ENCODE measurements around the gene GOSR1.
"Not testable (repeated sequence)": the region's sequence is repeated elsewhere in the genome, so short reads cannot be mapped to it uniquely, and the experiment has no call there.

Gene GOSR1

DNA sequence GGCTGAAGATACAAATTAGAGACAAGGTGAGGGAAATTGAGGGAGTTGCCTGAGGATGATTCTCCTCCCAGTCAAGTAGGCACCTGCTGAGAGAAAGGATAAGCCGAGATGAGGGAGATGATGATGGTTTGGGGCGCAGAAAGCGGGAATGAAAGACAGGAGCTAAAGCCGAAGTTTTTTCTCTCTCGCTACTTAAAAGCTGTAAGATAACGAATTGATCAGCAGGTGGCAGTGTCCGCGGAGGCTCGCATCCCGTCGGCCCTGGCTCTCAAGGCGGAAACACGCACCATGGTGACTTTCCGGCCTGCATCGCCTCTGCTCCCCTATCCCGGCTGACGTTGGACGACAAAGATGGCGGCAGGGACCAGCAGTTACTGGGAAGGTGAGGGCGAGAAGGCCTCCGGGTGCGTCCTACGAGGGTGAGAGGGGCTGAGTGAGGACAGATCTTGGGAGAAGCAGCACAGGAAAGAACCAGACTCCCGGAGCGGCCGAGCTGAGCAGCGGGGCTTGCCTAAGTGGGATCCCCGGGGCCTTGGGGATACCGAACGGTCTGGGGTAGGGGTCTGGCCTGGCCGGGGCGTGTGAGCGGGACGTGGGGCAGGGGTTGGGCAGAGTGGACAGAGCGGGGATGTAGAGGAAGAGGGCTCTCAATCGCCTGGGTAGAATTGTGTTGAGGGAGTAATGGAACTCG lies at the start of gene GOSR1:
GOSR1 (plus strand) TSS at position 326 of the 691 bp plus-strand sequence; CDS start at position 352, 26 bp downstream.
- peak; percentile 95 for FAIRE-seq

DNA sequence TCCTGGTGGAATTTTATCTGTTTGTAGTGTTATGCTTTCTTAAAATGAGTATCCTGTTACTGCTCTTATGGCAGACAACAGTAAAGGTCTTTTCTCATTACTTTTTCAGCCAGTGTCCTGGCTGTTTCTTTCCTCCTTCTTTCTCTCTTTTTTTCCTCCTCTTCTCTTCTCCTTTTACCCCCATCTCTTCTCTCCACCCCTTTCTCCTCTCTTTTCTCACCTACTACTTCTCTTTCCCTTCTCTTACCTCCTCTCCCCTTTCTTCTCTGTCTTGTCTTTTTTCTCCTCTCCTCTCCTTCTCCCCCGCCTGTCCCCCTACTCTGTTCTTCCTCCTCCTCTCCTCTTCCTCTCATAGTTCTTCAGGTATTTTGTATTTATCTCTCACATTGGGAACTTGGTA lies 49.6 kb upstream of the GOSR1 start:
- no peak for FAIRE-seq

DNA sequence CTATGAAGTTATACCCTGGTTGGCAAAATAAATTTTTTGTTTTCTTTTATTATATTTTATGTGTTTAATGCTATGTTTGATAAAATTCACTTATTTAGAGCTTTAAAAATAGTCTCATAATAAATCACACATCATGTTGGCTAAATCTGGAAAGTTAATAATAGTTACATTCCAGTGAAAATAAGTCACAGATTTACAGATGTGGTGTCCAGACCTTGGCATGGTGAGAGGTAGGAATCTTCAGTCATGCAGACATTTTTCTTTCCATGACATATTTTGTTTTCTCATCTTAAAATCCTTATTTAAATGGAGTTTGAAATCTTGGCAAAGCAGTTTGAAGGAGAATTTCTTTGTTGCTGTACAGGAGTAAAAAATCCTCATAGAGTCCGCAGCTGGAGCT lies 48.1 kb upstream of the GOSR1 start:
- no peak for FAIRE-seq

DNA sequence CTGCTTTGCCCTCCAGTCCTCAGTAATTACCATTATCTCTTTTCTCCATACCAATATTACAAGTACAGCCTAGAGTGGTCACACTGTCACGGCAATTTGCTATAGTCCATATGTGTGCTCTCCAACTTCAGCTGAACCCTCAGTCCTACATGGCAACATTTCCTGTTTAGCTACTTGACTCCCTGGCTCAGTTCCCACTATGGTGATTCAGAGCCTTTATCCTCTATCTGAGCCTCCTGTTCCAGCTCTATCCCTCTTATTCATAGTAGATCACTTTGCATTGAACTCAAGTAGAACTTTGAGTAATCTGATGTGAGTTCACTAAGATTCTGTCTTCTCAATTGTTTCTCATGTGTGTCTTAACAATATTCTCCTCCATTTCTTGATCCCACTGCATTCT lies 43.7 kb upstream of the GOSR1 start:
- no peak for FAIRE-seq

DNA sequence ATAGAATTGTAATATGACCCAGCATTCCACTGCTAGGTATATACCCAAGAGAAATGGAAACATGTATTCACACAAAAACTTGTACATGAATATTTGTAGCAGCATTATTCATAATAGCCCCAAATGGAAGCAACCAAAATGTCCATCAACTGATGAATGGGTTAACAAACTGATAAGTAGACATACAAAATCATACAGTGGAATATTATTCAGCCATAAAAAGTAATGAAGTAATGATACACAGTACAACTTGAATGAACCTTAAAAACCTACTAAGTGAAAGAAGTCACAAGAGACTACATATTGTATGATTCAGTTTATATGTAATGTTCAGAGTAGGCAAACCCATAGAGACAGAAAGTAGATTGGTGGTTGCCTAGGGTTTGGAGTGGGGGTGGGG lies 40.5 kb upstream of the GOSR1 start:
- FAIRE-seq, result no peak

DNA sequence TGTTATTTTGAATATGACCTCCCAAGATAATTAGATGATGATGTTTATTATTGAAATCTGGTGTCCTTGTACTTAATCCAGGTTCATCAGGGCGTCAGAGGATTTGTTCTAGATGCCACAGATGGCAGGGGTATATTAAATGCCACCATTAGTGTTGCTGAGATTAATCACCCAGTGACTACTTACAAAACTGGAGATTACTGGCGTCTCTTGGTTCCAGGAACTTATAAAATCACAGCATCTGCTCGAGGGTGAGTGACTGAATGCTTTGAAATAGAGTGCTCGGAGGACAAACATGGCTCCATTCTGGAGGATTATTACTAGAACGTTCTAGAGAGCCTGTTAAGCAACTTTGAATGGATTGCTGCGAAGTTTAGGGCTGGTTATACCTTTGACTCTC lies 33.5 kb upstream of the GOSR1 start:
- FAIRE-seq, result no peak

DNA sequence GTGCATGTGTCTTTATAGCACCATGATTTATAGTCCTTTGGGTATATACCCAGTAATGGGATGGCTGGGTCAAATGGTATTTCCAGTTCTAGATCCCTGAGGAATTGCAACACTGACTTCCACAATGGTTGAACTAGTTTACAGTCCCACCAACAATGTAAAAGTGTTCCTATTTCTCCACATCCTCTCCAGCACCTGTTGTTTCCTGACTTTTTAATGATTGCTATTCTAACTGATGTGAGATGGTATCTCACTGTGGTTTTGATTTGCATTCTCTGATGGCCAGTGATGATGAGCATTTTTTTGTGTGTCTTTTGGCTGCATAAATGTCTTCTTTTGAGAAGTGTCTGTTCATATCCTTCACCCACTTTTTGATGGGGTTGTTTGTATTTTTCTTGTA lies 30.6 kb upstream of the GOSR1 start:
- not testable (repeated sequence) for FAIRE-seq

DNA sequence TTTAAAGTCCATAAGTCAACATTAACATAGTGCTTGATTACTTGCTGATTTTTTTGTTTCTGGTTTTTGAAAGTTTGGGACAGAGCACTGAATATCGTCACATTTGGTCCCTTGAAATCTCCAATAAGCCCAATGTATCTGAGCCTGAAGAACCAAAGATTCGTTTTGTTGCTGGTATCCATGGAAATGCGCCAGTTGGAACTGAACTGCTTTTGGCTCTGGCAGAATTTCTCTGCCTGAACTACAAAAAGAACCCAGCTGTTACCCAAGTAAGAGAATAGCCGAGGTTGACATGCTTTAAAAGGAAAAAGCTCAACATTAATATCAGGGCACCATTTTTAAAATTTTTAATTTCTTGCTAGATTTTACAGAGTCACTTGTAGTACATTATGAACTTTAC lies 27.7 kb upstream of the GOSR1 start:
- no peak for FAIRE-seq

DNA sequence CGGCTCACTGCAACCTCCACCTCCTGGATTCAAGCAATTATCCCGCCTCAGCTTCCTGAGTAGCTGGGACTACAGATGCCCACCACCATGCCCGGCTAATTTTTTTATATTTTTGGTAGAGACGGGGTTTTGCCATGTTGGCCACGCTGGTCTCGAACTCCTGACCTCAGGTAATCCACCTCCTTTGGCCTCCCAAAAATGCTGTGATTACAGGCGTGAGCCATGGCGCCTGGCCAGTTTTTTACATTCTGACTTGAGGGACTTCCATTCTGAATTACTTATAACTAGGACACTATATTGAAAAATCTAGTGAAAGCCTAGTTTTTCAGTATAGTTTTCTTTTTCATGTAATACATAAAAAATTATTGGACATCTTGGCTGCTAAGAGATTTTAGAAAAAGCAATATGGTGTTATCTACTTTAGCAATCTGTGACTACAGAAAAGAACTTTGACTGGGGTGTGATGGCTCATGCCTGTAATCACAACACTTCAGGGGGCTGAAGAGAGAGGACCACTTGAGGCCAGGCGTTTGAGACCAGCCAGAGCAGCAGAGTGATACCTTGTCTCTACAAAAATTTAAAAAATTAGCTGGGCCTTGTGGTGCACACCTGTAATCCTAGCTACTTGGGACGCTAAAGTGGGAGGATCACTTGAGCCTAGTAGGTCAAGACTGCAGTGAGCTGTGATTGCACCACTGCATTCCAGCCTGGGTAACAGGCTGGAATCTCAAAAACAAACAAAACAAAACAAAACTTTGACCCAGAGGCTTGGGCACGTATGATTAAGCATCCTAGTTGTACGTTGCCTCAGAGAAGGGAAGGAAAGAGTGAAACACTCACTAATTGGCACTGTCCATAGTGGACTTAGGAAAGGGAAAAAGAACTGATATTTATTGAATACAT lies 26.8 kb upstream of the GOSR1 start:
- FAIRE-seq, result no peak

DNA sequence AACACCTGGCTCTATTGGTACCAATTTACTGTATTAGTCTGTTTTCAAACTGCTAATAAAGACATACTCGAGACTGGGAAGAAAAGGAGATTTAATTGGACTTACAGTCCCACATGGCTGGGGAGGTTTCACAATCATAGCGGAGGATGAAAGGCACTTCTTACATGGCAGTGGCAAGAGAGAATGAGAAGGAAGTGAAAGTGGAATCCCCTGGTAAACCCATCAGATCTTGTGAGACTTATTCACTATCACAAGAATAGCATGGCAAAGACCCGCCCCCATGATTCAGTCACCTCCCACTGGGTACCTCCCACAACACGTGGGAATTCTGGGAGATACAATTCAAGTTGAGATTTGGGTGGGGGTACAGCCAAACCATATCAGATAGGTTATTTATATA lies 22.6 kb upstream of the GOSR1 start:
- FAIRE-seq, result no peak

DNA sequence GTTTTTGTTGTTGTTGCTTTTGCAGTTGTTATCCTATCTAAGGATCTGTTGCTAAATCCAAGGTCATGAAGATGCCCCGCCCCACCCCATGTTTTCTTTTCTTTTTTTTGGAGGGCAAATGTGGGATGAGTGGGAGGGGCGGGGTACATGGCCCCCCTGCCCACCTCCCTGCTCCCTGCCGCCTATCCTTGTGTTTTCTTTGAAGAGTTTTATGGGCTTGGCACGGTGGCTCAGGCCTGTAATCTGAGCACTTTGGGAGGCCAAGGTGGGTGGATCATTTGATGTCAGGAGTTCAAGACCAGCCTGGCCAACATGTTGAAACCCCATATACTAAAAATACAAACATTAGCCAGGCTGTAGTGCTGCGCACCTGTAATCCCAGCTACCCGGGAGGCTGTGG lies 18.8 kb upstream of the GOSR1 start:
- FAIRE-seq, result no peak

DNA sequence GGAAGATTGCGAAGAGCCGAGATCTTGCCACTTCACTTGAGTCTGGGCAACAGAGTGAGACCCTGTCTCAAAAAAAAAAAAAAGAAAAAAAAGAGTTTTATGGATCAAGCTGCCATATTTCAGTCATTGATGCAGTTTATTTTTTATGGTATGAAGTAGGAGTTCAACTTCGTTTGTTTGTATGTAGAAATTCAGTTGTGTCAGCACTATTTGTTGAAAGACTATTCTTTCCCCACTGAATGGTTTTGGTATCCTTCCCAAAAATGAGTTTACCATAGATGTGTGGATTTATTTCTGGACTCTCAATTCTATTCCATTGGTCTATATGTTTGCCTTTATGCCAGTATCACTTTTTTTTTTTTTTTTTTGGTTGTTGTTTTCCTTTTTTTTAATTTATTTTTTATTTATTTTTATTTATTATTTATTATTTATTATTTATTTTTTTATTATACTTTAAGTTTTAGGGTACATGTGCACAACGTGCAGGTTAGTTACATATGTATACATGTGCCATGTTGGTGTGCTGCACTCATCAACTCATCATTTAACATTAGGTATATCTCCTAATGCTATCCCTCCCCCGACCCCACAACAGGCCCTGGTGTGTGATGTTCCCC lies 18.3 kb upstream of the GOSR1 start:
- FAIRE-seq, result not testable (repeated sequence)

DNA sequence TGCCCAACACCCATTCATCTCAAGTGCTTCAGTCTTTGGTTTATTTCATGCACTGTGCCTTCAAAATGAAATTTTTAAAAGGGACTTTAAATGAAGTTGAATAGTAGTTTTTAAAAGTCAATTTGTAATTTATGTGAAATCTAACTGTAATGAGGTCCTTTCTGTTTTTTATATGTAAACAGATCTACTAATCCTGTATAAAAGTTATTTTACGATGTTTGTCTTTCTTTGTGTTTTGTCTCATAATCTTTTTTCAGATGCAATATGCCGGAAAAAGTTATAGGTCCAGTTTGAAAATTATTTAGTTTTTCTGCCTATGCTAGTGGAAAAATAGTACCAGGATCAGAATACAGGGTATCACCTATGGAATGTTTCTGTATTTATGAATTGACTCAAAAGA lies 8.7 kb upstream of the GOSR1 start:
- FAIRE-seq, result peak; percentile 45

DNA sequence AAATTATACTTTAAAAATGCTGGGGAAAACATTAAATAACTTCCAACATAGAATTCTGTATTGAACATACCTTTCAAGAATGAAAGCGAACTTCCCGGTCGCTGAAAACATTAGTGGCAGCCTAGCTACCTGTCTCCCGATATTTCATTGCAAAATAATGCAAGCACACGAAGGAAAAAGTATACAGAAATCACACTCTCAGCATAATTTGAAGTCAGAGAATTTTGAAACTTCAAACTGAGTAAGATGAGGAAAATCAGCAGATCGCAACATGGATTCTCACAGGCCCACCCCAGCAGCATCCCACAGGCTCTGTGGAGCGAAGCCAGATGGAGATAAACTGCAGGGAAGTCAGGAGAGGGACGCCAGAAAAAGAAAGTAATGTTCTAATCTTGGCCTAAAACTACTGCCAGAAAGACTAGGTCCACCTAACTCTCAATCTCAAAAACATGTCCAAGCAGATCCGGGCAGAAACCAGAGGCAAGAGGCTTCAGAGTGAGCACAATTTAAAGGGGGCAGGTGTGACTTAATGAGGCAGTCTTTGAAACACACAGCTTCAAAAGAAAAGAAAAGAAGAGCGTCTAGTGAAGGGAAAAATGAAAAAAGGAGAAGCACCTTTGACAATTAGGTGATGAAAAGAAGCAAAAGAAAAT lies 4.8 kb upstream of the GOSR1 start:
- no peak for FAIRE-seq

DNA sequence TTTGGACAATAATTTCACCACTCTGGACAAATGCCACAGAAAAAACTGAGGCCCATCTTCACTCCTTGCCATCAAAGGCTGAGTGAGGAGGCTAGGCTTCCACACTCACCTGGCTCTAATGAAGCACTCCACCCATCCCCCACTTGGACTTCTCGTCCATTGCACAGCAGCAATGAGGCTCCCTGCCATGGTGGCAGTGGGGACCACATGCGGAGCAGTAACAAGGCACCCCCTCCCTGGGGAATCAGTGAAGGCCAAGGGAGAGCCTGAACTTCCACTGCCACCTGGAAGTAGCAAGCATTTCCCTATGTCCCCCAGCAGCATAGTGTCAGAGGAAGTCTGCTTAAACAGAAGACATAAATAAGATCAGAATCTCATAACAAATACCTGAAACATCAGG lies 2.0 kb upstream of the GOSR1 start:
- no peak for FAIRE-seq

DNA sequence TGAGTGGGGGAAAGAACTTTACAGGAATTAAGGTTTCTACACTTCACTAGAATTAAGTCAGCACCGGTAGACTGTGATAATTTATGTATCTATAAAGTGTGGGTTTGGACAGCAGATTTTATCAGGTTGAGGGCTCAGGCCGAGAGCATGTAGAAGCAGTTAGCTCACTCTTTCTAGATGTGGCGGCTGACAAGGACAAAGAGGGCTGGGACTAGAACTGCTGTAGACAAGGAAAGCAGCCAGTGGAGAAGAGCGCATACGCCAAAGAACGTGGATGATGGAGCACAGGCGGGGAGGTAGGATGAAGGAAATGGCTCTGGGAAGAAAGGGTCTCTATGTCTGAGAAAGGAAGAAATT lies 504 bp upstream of the GOSR1 start:
- FAIRE-seq, result no peak

DNA sequence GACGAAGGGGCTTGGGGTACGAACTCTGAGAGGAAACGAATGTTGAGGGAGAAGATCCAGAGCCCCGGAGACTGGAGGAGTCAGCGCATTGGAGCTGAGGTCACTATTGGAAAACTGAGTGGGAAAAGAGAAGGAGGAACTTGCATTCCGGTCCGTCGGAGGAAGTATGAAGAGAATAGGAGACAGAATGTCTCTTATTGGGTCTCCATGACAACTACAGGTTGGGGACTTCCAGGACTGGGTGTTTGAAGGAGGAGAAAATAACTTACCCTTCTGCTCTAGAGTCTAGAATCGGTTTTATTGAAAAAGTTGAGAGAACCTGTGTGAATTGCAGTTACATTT lies 537 bp downstream of the GOSR1 start:
- FAIRE-seq, result no peak

DNA sequence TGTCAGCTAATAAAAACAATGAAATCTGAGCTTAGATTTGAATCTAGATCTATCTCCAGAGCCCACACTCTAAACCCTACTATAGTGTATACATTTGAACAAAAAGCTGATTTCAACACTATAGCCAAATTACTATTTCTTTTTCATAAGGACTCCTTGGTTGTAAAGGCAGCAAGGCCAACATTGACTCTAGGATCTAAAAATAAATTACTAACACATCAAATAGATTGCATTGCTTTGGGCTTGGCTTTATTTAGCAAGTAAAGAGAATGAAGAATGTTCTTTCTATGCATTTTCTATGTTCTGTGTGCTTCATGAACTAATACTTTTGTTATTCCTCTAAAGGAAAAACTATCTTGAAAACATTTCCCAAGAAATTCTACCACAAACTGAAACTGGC lies 5.3 kb downstream of the GOSR1 start:
- no peak for FAIRE-seq

DNA sequence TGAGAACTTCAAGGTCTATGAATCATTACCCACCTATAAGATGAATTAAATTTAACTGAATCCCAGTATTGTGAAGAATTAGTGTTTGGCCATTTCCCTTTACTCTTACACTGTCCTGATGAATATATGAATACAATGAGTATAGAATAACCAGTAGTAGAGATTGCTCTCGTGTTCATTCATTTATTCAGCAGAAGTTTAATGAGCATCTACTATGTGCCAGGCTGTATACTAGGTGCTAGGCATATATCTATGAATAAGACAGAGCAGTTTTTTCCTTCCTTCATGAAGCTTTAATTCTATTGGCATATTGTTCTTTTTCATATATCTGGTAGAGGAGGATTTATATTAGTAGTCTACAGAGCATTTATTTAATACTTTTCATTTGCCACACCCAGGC lies 6.0 kb downstream of the GOSR1 start:
- no peak for FAIRE-seq

DNA sequence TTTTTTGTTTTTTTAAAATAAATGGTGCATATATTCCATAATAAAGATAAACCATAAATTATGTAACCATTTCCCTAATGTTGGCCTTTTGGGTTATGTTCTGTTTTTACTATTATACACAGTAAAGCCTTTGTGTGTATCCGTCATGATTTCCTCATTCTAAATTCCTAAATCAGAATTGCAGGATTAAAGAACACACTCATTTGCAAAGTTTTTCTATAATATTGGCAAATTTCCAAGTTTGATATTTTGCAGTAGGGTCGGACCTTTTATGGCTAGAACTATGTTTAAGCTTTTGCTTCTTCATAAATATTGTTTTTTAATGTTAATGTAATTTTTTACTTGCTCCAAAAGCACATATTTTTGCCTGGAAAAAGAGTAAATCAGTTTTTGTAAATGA lies 16.6 kb downstream of the GOSR1 start:
- FAIRE-seq, result no peak

DNA sequence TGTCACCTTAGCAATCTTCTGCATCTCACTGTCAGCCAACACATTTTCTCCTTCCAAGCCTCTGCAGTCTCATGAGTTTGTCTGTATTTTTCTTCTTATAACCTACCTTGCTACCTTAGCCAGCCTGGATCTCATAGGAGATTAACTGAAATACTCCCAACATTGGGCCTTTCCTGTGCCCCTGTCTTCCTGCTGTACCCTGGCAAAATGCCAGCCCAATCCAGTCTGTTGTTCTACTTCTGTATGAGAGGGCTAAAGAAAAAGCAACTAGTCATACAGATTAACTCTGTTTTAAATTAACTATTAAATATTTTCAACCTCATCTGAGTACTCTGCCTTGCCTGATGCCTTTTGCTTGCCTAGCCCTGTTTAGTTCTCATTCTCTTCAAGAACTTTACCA lies 18.4 kb downstream of the GOSR1 start:
- no peak for FAIRE-seq

DNA sequence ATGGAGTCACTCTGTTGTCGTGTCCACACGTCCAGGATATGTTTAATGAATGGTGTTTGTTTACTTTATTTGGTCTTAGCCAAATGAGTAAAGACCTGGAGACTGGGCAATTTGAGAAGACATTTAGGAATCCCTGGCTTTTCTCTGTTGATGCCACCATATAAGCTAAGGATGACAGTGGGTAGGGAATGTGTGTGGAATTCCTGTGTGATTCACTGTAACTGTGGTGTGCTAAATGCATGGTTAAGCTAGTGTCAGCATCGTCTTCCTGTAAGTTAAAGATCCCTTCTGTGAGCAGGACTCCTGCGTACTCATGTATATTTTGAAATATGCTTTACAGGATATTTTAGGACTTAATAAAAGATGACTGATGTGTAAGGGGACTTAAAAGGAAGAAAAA lies 26.4 kb downstream of the GOSR1 start:
- FAIRE-seq, result no peak

DNA sequence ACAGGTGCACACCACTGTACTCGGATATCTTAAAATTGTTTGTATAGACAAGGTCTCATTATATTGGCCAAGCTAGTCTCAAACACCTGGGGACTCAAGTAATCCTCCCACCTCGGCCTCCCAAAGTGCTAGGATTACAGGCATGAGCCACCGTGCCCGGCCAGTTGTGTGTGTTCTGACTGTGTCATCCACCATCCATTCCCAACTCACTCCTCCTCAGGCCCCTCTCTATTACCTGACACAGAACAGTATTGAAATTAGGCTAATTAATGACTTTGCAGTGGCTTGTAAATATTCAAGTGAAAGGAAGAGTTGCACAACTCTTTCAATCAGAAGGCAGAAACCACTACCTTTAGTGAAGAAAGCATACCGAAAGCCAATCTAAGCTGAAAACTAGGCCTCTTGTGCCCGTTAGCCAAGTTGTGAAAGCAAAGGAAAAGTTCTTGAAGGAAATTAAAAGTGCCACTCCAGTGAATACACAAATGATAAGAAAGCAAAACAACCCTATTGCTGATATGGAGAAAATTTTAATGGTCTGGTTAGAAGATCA lies 28.7 kb downstream of the GOSR1 start:
- no peak for FAIRE-seq

All from G401.6 (cell line).